ENCODE results near the gene SCRT2.

- TF ChIP-seq CTCF (IDR thresholded peaks at IDR 0.05; ENCODE audit: insufficient read depth, low read depth, low read length) = no peak
- peak; percentile 24 for TF ChIP-seq EZH2 (IDR thresholded peaks at IDR 0.05; ENCODE audit: insufficient read depth, low read length)
Measured at GRCh38 chr20:676315-676937, 824 bp upstream of the SCRT2 start.

Data from astrocyte (in vitro differentiated cells and primary cell).